PC-3 (cell line): ENCODE results near the gene KCNA4.

Source experiments
- EZH2 ChIP-seq: fragments of 300-600 bp; sonication (generic); IDR thresholded peaks from one replicate; pipeline ENCODE4 v1.6.1; 2017; ENCODE audit warnings: antibody characterized with exemption, mild to moderate bottlenecking, low read length; ENCODE audit not compliant: unreplicated experiment
- TF ChIP-seq, protein P1 (sequence below): fragments of 300-600 bp; sonication (generic); conservative IDR thresholded peaks from 2 replicates; pipeline ENCODE4 v1.5.1; 2017; ENCODE audit warnings: antibody characterized with exemption, low read depth, mild to moderate bottlenecking, low read length

GRCh38 chr11:30046578-30046945 lies 29.7 kb upstream of the KCNA4 start:
- TF ChIP-seq, protein P1, sequence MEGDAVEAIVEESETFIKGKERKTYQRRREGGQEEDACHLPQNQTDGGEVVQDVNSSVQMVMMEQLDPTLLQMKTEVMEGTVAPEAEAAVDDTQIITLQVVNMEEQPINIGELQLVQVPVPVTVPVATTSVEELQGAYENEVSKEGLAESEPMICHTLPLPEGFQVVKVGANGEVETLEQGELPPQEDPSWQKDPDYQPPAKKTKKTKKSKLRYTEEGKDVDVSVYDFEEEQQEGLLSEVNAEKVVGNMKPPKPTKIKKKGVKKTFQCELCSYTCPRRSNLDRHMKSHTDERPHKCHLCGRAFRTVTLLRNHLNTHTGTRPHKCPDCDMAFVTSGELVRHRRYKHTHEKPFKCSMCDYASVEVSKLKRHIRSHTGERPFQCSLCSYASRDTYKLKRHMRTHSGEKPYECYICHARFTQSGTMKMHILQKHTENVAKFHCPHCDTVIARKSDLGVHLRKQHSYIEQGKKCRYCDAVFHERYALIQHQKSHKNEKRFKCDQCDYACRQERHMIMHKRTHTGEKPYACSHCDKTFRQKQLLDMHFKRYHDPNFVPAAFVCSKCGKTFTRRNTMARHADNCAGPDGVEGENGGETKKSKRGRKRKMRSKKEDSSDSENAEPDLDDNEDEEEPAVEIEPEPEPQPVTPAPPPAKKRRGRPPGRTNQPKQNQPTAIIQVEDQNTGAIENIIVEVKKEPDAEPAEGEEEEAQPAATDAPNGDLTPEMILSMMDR, result no peak; the same call in 1 of the 2 replicates
- TF ChIP-seq EZH2, result no peak
